H1 (cell line): ENCODE measurements around the gene CPA2. TPM values are rescaled to one million over a fixed set of nuclear protein-coding genes. Genes with fewer than 3 reads are reported as not detected.
A peak's percentile ranks its signal among the peaks of the same experiment; 100 is the strongest.

ENCODE experiments used
- CTCF ChIA-PET: fragments of 300-600 bp; sonication (Branson Sonifier 250); formaldehyde crosslinking; loops from one replicate; lab custom pipeline; 2021; ENCODE audit not compliant: partially characterized antibody; lab: Charles Lee
- POLR2A ChIA-PET: fragments of 300-600 bp; sonication (Branson Sonifier 250); formaldehyde crosslinking; loops from one replicate; lab custom pipeline; 2021; ENCODE audit warnings: inconsistent platforms; ENCODE audit not compliant: partially characterized antibody; lab: Charles Lee
- DNase-seq, 2 experiments: peaks; one replicate each; pipeline versions ENCODE4 v3.0.0 to v3.0.0-alpha.2; 2010 to 2022; ENCODE audit warnings: low spot score in 2 of 2, low read depth in 1 of 2, mixed read lengths in 1 of 2
- FAIRE-seq: peaks from 2 replicates; lab custom pipeline; 2011; peaks lifted over from hg19 to GRCh38; lab: Jason Lieb, UNC
- H2AFZ ChIP-seq: 2 replicates; pipeline ENCODE4 v1.8.1; 2012; ENCODE audit warnings: low read length, inconsistent platforms
- H2AK5ac ChIP-seq: 2 replicates; pipeline ENCODE4 v1.6.1; 2013; ENCODE audit warnings: low read depth, low read length
- H2BK120ac ChIP-seq: replicated peaks from 2 replicates; pipeline ENCODE3; 2013; ENCODE audit warnings: low read depth, low read length, inconsistent platforms
- H2BK12ac ChIP-seq: 2 replicates; pipeline ENCODE4 v1.6.1; 2013; ENCODE audit warnings: low read depth, low read length
- H2BK15ac ChIP-seq: 2 replicates; pipeline ENCODE4 v1.6.1; 2013; ENCODE audit warnings: low read length
- H2BK20ac ChIP-seq: 2 replicates; pipeline ENCODE4 v1.6.1; 2013; ENCODE audit warnings: low read length
- H2BK5ac ChIP-seq: 2 replicates; pipeline ENCODE4 v1.6.1; 2013; ENCODE audit warnings: low read depth, low read length
- H3K14ac ChIP-seq: 2 replicates; pipeline ENCODE4 v1.6.1; 2013; ENCODE audit warnings: inconsistent platforms; ENCODE audit not compliant: insufficient read length
- H3K18ac ChIP-seq: 2 replicates; pipeline ENCODE4 v1.6.1; 2013; ENCODE audit warnings: low read length; ENCODE audit errors: extremely low read depth
- H3K23ac ChIP-seq: 2 replicates; pipeline ENCODE4 v1.6.1; 2013; ENCODE audit warnings: inconsistent platforms; ENCODE audit not compliant: insufficient read length
- H3K23me2 ChIP-seq: 2 replicates; pipeline ENCODE4 v1.6.1; 2013; ENCODE audit warnings: low read depth, low read length
- H3K27ac ChIP-seq: 2 replicates; pipeline ENCODE4 v1.6.1; 2011; ENCODE audit warnings: low read depth, low read length, inconsistent platforms
- H3K27me3 ChIP-seq, 4 experiments: replicated peaks in 1 of 4; 1 replicate in 1 of 4; 2 replicates in 3 of 4; pipeline versions ENCODE4 v1.6.1 to v1.8.1; 2011 to 2013; ENCODE audit warnings: low read length in 3 of 4, mild to moderate bottlenecking in 3 of 4, inconsistent platforms in 2 of 4, mixed read lengths in 2 of 4, moderate library complexity in 1 of 4; ENCODE audit not compliant: control insufficient read depth in 3 of 4, insufficient read depth in 3 of 4; ENCODE audit errors: extremely low read depth in 1 of 4
- H3K36me3 ChIP-seq, 4 experiments: 2 replicates each; pipeline versions ENCODE4 v1.6.1 to v1.8.1; 2011 to 2013; ENCODE audit warnings: mild to moderate bottlenecking in 4 of 4, low read length in 3 of 4, moderate library complexity in 2 of 4, control low read depth in 1 of 4, inconsistent platforms in 1 of 4; ENCODE audit not compliant: insufficient read depth in 4 of 4, control insufficient read depth in 2 of 4
- H3K4ac ChIP-seq: replicated peaks from 2 replicates; pipeline ENCODE3; 2013; ENCODE audit warnings: low read length, low read depth, mixed read lengths, inconsistent platforms; ENCODE audit not compliant: insufficient read length
- H3K4me1 ChIP-seq, 4 experiments: replicated peaks in 1 of 4; 1 replicate in 1 of 4; 2 replicates in 3 of 4; pipeline versions ENCODE4 v1.6.1 to v1.8.1; 2011 to 2013; ENCODE audit warnings: low read length in 3 of 4, inconsistent platforms in 2 of 4, mixed read lengths in 1 of 4; ENCODE audit not compliant: insufficient read depth in 4 of 4, control insufficient read depth in 3 of 4
- H3K4me2 ChIP-seq, 2 experiments: 2 replicates each; pipeline versions ENCODE4 v1.6.1 to v1.8.1; 2011 to 2013; ENCODE audit warnings: low read depth in 2 of 2, low read length in 2 of 2, control low read depth in 1 of 2, inconsistent platforms in 1 of 2, mild to moderate bottlenecking in 1 of 2; ENCODE audit not compliant: insufficient read depth in 1 of 2
- H3K4me3 ChIP-seq, 4 experiments: fragments of 200-600, 300-600 bp in 1 of 4; sonication (generic), shearing (Covaris generic), sonication (Bioruptor Twin) in 1 of 4; 2 replicates each; pipeline versions ENCODE4 v1.5.1 to v1.8.1; 2011 to 2016; ENCODE audit warnings: low read length in 4 of 4, low read depth in 3 of 4, control low read depth in 2 of 4, inconsistent platforms in 2 of 4, mild to moderate bottlenecking in 2 of 4, mixed read lengths in 1 of 4, moderate library complexity in 1 of 4; ENCODE audit not compliant: insufficient read depth in 2 of 4; ENCODE audit errors: extremely low read depth in 1 of 4
- H3K56ac ChIP-seq: replicated peaks from 2 replicates; pipeline ENCODE3; 2013; ENCODE audit warnings: low read depth, mild to moderate bottlenecking, mixed read lengths, low read length, inconsistent platforms; ENCODE audit not compliant: insufficient read length
- H3K79me1 ChIP-seq: 2 replicates; pipeline ENCODE4 v1.6.1; 2013; ENCODE audit warnings: low read depth, low read length, control low read depth
- H3K79me2 ChIP-seq, 2 experiments: 2 replicates each; pipeline versions ENCODE4 v1.6.1 to v1.8.1; 2012 to 2013; ENCODE audit warnings: low read length in 2 of 2, mild to moderate bottlenecking in 2 of 2, inconsistent platforms in 1 of 2; ENCODE audit not compliant: insufficient read depth in 2 of 2, control insufficient read depth in 1 of 2
- H3K9ac ChIP-seq, 4 experiments: replicated peaks in 1 of 4; 1 replicate in 1 of 4; 2 replicates in 3 of 4; pipeline versions ENCODE4 v1.6.1 to v1.8.1; 2011 to 2013; ENCODE audit warnings: low read depth in 3 of 4, low read length in 3 of 4, control low read depth in 2 of 4, mild to moderate bottlenecking in 2 of 4, moderate library complexity in 2 of 4, inconsistent platforms in 1 of 4; ENCODE audit errors: extremely low read depth in 1 of 4
- H3K9me3 ChIP-seq, 2 experiments: 2 replicates each; pipeline versions ENCODE4 v1.6.1 to v1.8.1; 2012 to 2013; ENCODE audit warnings: mild to moderate bottlenecking in 2 of 2, moderate library complexity in 2 of 2, control low read depth in 1 of 2, inconsistent platforms in 1 of 2, low read depth in 1 of 2, low read length in 1 of 2, mixed read lengths in 1 of 2; ENCODE audit not compliant: insufficient read depth in 2 of 2
- H4K20me1 ChIP-seq, 2 experiments: replicated peaks in 1 of 2; 2 replicates each; pipeline versions ENCODE3 to v1.8.1; 2011 to 2013; ENCODE audit warnings: inconsistent platforms in 2 of 2, low read length in 2 of 2, mild to moderate bottlenecking in 1 of 2; ENCODE audit not compliant: insufficient read depth in 2 of 2, control insufficient read depth in 1 of 2
- H4K5ac ChIP-seq: 2 replicates; pipeline ENCODE4 v1.6.1; 2013; ENCODE audit warnings: low read length, low read depth, mixed read lengths, inconsistent platforms; ENCODE audit not compliant: insufficient read length
- H4K8ac ChIP-seq: 2 replicates; pipeline ENCODE4 v1.8.0; 2013; ENCODE audit warnings: mild to moderate bottlenecking, moderate library complexity, low read length, inconsistent platforms; ENCODE audit not compliant: insufficient read depth; ENCODE audit errors: extremely low read depth
- H4K91ac ChIP-seq: replicated peaks from 2 replicates; pipeline ENCODE3; 2013; ENCODE audit warnings: low read length, mixed read lengths, inconsistent platforms; ENCODE audit not compliant: insufficient read length
- ATF3 ChIP-seq: IDR thresholded peaks from 2 replicates; pipeline ENCODE4 v1.6.1; 2011; ENCODE audit warnings: low read depth, mild to moderate bottlenecking, low read length; ENCODE audit not compliant: insufficient read depth
- CEBPB ChIP-seq: IDR thresholded peaks from 2 replicates; pipeline ENCODE4 v1.6.1; 2012; ENCODE audit warnings: low read depth, low read length
- CREB1 ChIP-seq: IDR thresholded peaks from 2 replicates; pipeline ENCODE4 v1.6.1; 2012; ENCODE audit warnings: inconsistent platforms
- JUN ChIP-seq: IDR thresholded peaks from 2 replicates; pipeline ENCODE4 v1.6.1; 2011; ENCODE audit warnings: low read depth, mild to moderate bottlenecking, improper control_type of control experiment, low read length
- JUND ChIP-seq: IDR thresholded peaks from 2 replicates; pipeline ENCODE4 v1.6.1; 2011; ENCODE audit warnings: mild to moderate bottlenecking, improper control_type of control experiment, low read length
- RAD21 ChIP-seq, 2 experiments: IDR thresholded peaks in 1 of 2; conservative IDR thresholded peaks in 1 of 2; 2 replicates each; pipeline ENCODE4 v1.6.1; 2011; ENCODE audit warnings: low read depth in 2 of 2, low read length in 2 of 2, improper control_type of control experiment in 1 of 2, inconsistent platforms in 1 of 2, mild to moderate bottlenecking in 1 of 2, moderate library complexity in 1 of 2
- SUZ12 ChIP-seq: fragments of 200-600 bp; sonication (generic); IDR thresholded peaks from 2 replicates; pipeline ENCODE4 v1.6.1; 2012; ENCODE audit warnings: mild to moderate bottlenecking, inconsistent platforms, low read length, moderate library complexity, mixed read lengths
- WGBS, 2 experiments: shearing (Covaris generic) in 1 of 2; methylation state at CpG; one replicate each; pipeline versions ENCODE4 v1.1.6 to v1.1.7; 2013 to 2015; ENCODE audit warnings: low lambda C conversion rate in 2 of 2, mixed read lengths in 2 of 2, inconsistent platforms in 1 of 2, low coverage in 1 of 2, missing lambda C conversion rate in 1 of 2; ENCODE audit not compliant: insufficient replicate concordance in 2 of 2, insufficient coverage in 1 of 2, insufficient read length in 1 of 2; ENCODE audit errors: extremely low coverage in 1 of 2, missing lambda C conversion rate in 1 of 2; 5-methylcytosine and 5-hydroxymethylcytosine counted together
- polyA plus RNA-seq, 7 experiments: library from polyadenylated mRNA; depleted of rRNA in 3 of 7; stranded (reverse) in 5 of 7; unstranded in 2 of 7; fragments of >200 nt in 5 of 7; fragments of 200-250 nt in 2 of 7; gene quantifications; 1 replicate in 5 of 7; 2 replicates in 1 of 7; 4 replicates in 1 of 7; pipeline versions ENCODE4 v1.2.1 to v1.2.3, GENCODE V29; 2011 to 2013; ENCODE audit warnings: missing spikeins in 2 of 7, mixed read lengths in 2 of 7
- total RNA-seq: library from RNA; stranded (reverse); fragmentation: NEBNext Ultra II Directional; extraction: Animal tissue kit (Norgen Biotek cat#: 25700); gene quantifications from 2 replicates; pipeline ENCODE4 v1.2.1, GENCODE V29; 2021
- TF ChIP-seq, protein P1 (sequence below): IDR thresholded peaks from 2 replicates; pipeline ENCODE4 v1.6.1; 2012; ENCODE audit warnings: low read length, inconsistent platforms

CPA2 gene
- total and polyA plus RNA-seq, 2 of the 8 experiments (the other 6 are each of a cell fraction or from before 2014, with no cell fraction given) = 0.21 TPM; not detected in 1

GRCh38 chr7:130277763-130278643 lies 11.3 kb downstream of the CPA2 start:
- no peak overlapping the region for H3K56ac ChIP-seq
- no peak overlapping the region; the same call in 1 of the 2 replicates for H4K8ac ChIP-seq
- FAIRE-seq (peak; percentile 32), DNase-seq (peak in 1 of 2 experiments; percentile 67)
- H2BK12ac ChIP-seq = 0 out of 2 replicates have a peak overlapping the region, but pooled peaks have one; percentile 18
- peaks cover 0 to 14% (median 7%) of the 10 kb centered on the region in 4 experiments; a peak in 6 of 7 replicates for H3K4me1 ChIP-seq
- H3K4me2 ChIP-seq = no peak overlapping the region
- H2BK120ac ChIP-seq = no peak overlapping the region
- no peaks in the 10 kb centered on the region for H3K79me1 ChIP-seq
- no peak overlapping the region for H3K4me3 ChIP-seq
- no peaks in the 10 kb centered on the region for H3K36me3 ChIP-seq
- H3K4ac ChIP-seq = no peak overlapping the region
- no peak overlapping the region; the same call in 1 of the 2 replicates for H2BK20ac ChIP-seq
- H3K9me3 ChIP-seq = no peaks in the 10 kb centered on the region
- no peak overlapping the region for H2AK5ac ChIP-seq
- H3K18ac ChIP-seq = no peak overlapping the region
- no peak overlapping the region for H3K27ac ChIP-seq
- no peaks in the 10 kb centered on the region for H4K20me1 ChIP-seq
- ChIA-PET POLR2A (interaction anchor here (0.6 kb wide), 1 partner anchor 10 kb away, joined by 3 read pairs; no protein-coding TSS in a partner anchor), CTCF (interaction anchor here (0.7 to 2.5 kb wide), 29 partner anchors 9 to 206 kb away, joined by 3 to 8 read pairs (median 4); partner anchors contain the start of genes CPA4 and CPA5)
- H2BK5ac ChIP-seq = no peak overlapping the region
- no peak overlapping the region for H2BK15ac ChIP-seq
- no peak overlapping the region for H3K23ac ChIP-seq
- peak overlapping the region; percentile 25 for H4K5ac ChIP-seq
- H3K14ac ChIP-seq = no peak overlapping the region
- H3K27me3 ChIP-seq = no peaks in the 10 kb centered on the region
- H3K9ac ChIP-seq = no peak overlapping the region
- peak overlapping the region; percentile 75; the same call in 1 of the 2 replicates for H2AFZ ChIP-seq
- H4K91ac ChIP-seq = no peak overlapping the region
- 68% methylated on average over 15 of the region's 15 CpGs; no CpG with 5 or more reads in 1 of the 2 experiments for WGBS, 2 experiments
- no peaks in the 10 kb centered on the region for H3K79me2 ChIP-seq
- H3K23me2 ChIP-seq = no peaks in the 10 kb centered on the region; the same call in 1 of the 2 replicates
- TF ChIP-seq ATF3 (peak; percentile 58; the same call in 1 of the 2 replicates), SUZ12 (no peak), CREB1 (no peak), CEBPB (peak; percentile 83), JUND (peak; percentile 84), JUN (peak; percentile 76; the same call in 1 of the 2 replicates), RAD21 (IDR thresholded peaks at IDR 0.05 in 1 of 2, conservative IDR thresholded peaks at IDR 0.05 in 1 of 2; ENCODE audit: low read depth in 2 of 2, low read length in 2 of 2) (peak; percentile 67 to 68)
- TF ChIP-seq, protein P1, sequence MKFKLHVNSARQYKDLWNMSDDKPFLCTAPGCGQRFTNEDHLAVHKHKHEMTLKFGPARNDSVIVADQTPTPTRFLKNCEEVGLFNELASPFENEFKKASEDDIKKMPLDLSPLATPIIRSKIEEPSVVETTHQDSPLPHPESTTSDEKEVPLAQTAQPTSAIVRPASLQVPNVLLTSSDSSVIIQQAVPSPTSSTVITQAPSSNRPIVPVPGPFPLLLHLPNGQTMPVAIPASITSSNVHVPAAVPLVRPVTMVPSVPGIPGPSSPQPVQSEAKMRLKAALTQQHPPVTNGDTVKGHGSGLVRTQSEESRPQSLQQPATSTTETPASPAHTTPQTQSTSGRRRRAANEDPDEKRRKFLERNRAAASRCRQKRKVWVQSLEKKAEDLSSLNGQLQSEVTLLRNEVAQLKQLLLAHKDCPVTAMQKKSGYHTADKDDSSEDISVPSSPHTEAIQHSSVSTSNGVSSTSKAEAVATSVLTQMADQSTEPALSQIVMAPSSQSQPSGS = peak; percentile 99
